Mesenchymal stem cell (in vitro differentiated cells and primary cell): Measurements from ENCODE around the gene PLEKHA8.
A peak's percentile ranks its signal among the peaks of the same experiment; 100 is the strongest.
"Not testable (repeated sequence)": the region's sequence is repeated elsewhere in the genome, so short reads cannot be mapped to it uniquely, and the experiment has no call there.

Experiments
- DNase-seq: peaks from one replicate; pipeline ENCODE4 v3.0.0-alpha.2; 2013
- H2AFZ ChIP-seq: one replicate; pipeline ENCODE4 v1.6.1; 2013; ENCODE audit warnings: low read depth, mild to moderate bottlenecking, control low read depth, inconsistent platforms, low read length, moderate library complexity
- H2AK5ac ChIP-seq: 2 replicates; pipeline ENCODE4 v1.6.1; 2013; ENCODE audit warnings: low read length, moderate library complexity, mild to moderate bottlenecking, inconsistent platforms; ENCODE audit not compliant: severe bottlenecking
- H2BK120ac ChIP-seq: one replicate; pipeline ENCODE4 v1.6.1; 2013; ENCODE audit warnings: low read depth, mild to moderate bottlenecking, inconsistent platforms, low read length, moderate library complexity
- H2BK12ac ChIP-seq, 2 experiments: one replicate each; pipeline ENCODE4 v1.6.1; 2013; ENCODE audit warnings: inconsistent platforms in 2 of 2, low read length in 2 of 2, mild to moderate bottlenecking in 2 of 2, moderate library complexity in 2 of 2, control low read depth in 1 of 2
- H2BK15ac ChIP-seq: one replicate; pipeline ENCODE4 v1.6.1; 2013; ENCODE audit warnings: mild to moderate bottlenecking, low read depth, inconsistent platforms; ENCODE audit not compliant: poor library complexity, severe bottlenecking
- H2BK5ac ChIP-seq: 2 replicates; pipeline ENCODE4 v1.6.1; 2013; ENCODE audit warnings: low read depth, mild to moderate bottlenecking, low read length, control low read depth, inconsistent platforms; ENCODE audit not compliant: poor library complexity, severe bottlenecking
- H3K14ac ChIP-seq, 2 experiments: one replicate each; pipeline ENCODE4 v1.6.1; 2013; ENCODE audit warnings: inconsistent platforms in 2 of 2, low read length in 2 of 2, control low read depth in 1 of 2, mild to moderate bottlenecking in 1 of 2, moderate library complexity in 1 of 2
- H3K18ac ChIP-seq, 2 experiments: one replicate each; pipeline ENCODE4 v1.6.1; 2013; ENCODE audit warnings: inconsistent platforms in 2 of 2, low read length in 2 of 2, control low read depth in 1 of 2, low read depth in 1 of 2, mild to moderate bottlenecking in 1 of 2
- H3K23ac ChIP-seq, 2 experiments: one replicate each; pipeline ENCODE4 v1.6.1; 2013; ENCODE audit warnings: inconsistent platforms in 2 of 2, low read length in 2 of 2, mild to moderate bottlenecking in 2 of 2, moderate library complexity in 2 of 2, control low read depth in 1 of 2
- H3K27ac ChIP-seq: 2 replicates; pipeline ENCODE4 v1.5.1; 2013; ENCODE audit warnings: mild to moderate bottlenecking, moderate library complexity, low read length, control low read depth, inconsistent platforms; ENCODE audit not compliant: poor library complexity, severe bottlenecking
- H3K27me3 ChIP-seq, 2 experiments: 2 replicates each; pipeline versions ENCODE4 v1.6.1 to v1.7.0; 2013; ENCODE audit warnings: low read length in 2 of 2, mild to moderate bottlenecking in 2 of 2, moderate library complexity in 2 of 2, control low read depth in 1 of 2, inconsistent platforms in 1 of 2; ENCODE audit not compliant: control insufficient read depth in 1 of 2, insufficient read depth in 1 of 2
- H3K36me3 ChIP-seq, 2 experiments: 2 replicates each; pipeline versions ENCODE4 v1.6.1 to v1.7.0; 2013; ENCODE audit warnings: low read length in 2 of 2, control low read depth in 1 of 2, inconsistent platforms in 1 of 2, low read depth in 1 of 2, mild to moderate bottlenecking in 1 of 2; ENCODE audit not compliant: insufficient read depth in 2 of 2, control insufficient read depth in 1 of 2
- H3K4ac ChIP-seq, 2 experiments: one replicate each; pipeline ENCODE4 v1.6.1; 2013; ENCODE audit warnings: inconsistent platforms in 2 of 2, low read length in 2 of 2, mild to moderate bottlenecking in 2 of 2, moderate library complexity in 2 of 2, control low read depth in 1 of 2, low read depth in 1 of 2
- H3K4me1 ChIP-seq: 2 replicates; pipeline ENCODE4 v1.6.1; 2013; ENCODE audit warnings: low read depth, low read length, control low read depth; ENCODE audit not compliant: control insufficient read depth, insufficient read depth
- H3K4me2 ChIP-seq: 2 replicates; pipeline ENCODE4 v1.6.1; 2013; ENCODE audit warnings: low read length, mild to moderate bottlenecking, inconsistent platforms; ENCODE audit not compliant: poor library complexity, severe bottlenecking
- H3K4me3 ChIP-seq, 2 experiments: 2 replicates each; pipeline versions ENCODE4 v1.5.1 to v1.7.0; 2013; ENCODE audit warnings: low read length in 2 of 2, mild to moderate bottlenecking in 2 of 2, control low read depth in 1 of 2, low read depth in 1 of 2; ENCODE audit not compliant: insufficient read depth in 1 of 2
- H3K79me1 ChIP-seq: replicated peaks from 2 replicates; pipeline ENCODE4 v1.6.1; 2013; ENCODE audit warnings: mild to moderate bottlenecking, control low read depth, low read length, inconsistent platforms; ENCODE audit not compliant: poor library complexity, severe bottlenecking
- H3K9ac ChIP-seq: 2 replicates; pipeline ENCODE4 v1.7.0; 2013; ENCODE audit warnings: mild to moderate bottlenecking, low read length, moderate library complexity
- H3K9me3 ChIP-seq: 2 replicates; pipeline ENCODE4 v1.7.0; 2013; ENCODE audit warnings: mild to moderate bottlenecking, low read length; ENCODE audit not compliant: control insufficient read depth
- H4K8ac ChIP-seq: one replicate; pipeline ENCODE4 v1.6.1; 2013; ENCODE audit warnings: inconsistent platforms, mild to moderate bottlenecking, low read length, moderate library complexity
- H4K91ac ChIP-seq: one replicate; pipeline ENCODE4 v1.6.1; 2013; ENCODE audit warnings: mild to moderate bottlenecking, low read length, inconsistent platforms
- WGBS: methylation state at CpG from one replicate; pipeline ENCODE4 v1.1.7; 2013; ENCODE audit warnings: mixed read lengths; 5-methylcytosine and 5-hydroxymethylcytosine counted together

The PLEKHA8 gene

GRCh38 chr7:30061786-30062185 lies 33.6 kb downstream of the PLEKHA8 start:
- H2BK120ac ChIP-seq, H2BK12ac ChIP-seq, H4K8ac ChIP-seq, H3K23ac ChIP-seq, H3K27ac ChIP-seq, H3K18ac ChIP-seq, H2AK5ac ChIP-seq, H2AFZ ChIP-seq, H3K27me3 ChIP-seq, H2BK15ac ChIP-seq, H3K4me1 ChIP-seq, H3K4me2 ChIP-seq, H4K91ac ChIP-seq, H2BK5ac ChIP-seq, H3K9me3 ChIP-seq, H3K14ac ChIP-seq, H3K4me3 ChIP-seq, H3K4ac ChIP-seq: not testable (repeated sequence)
- DNase-seq: peak; percentile 26
- no CpG with 5 or more reads among the region's 3 CpGs for WGBS
- Histone ChIP-seq H3K79me1 (peaks cover 13% of the 10 kb centered on the region), H3K9ac (peak overlapping the region; percentile 18), H3K36me3 (peaks cover 7 to 31% of the 10 kb centered on the region in 2 experiments)

GRCh38 chr7:30062587-30062986 lies 34.4 kb downstream of the PLEKHA8 start:
- Histone ChIP-seq H3K23ac (no peak overlapping the region), H3K4me3 (no peak overlapping the region), H3K27ac (no peak overlapping the region), H3K4ac (no peak overlapping the region), H3K4me2 (no peak overlapping the region), H3K27me3 (no peaks in the 10 kb centered on the region), H3K9me3 (no peaks in the 10 kb centered on the region), H2BK15ac (no peak overlapping the region), H2BK120ac (no peak overlapping the region), H3K14ac (no peak overlapping the region), H3K9ac (peak overlapping the region; percentile 10), H3K4me1 (no peaks in the 10 kb centered on the region), H2BK5ac (no peak overlapping the region), H3K79me1 (peaks cover 13% of the 10 kb centered on the region), H4K8ac (no peak overlapping the region), H2BK12ac (no peak overlapping the region), H2AK5ac (no peak overlapping the region), H2AFZ (no peak overlapping the region), H3K18ac (no peak overlapping the region), H3K36me3 (peaks cover 7 to 31% of the 10 kb centered on the region in 2 experiments), H4K91ac (no peak overlapping the region)
- no CpG with 5 or more reads among the region's 1 CpG for WGBS
- peak; percentile 59 for DNase-seq

- Histone ChIP-seq H2BK5ac (no peak overlapping the region), H2BK15ac (no peak overlapping the region), H2AFZ (no peak overlapping the region), H4K8ac (no peak overlapping the region), H3K4me1 (peaks cover 2% of the 10 kb centered on the region), H3K14ac (no peak overlapping the region), H3K23ac (no peak overlapping the region), H3K9ac (no peak overlapping the region), H2BK12ac (no peak overlapping the region), H3K4me2 (no peak overlapping the region), H3K27me3 (no peaks in the 10 kb centered on the region), H4K91ac (no peak overlapping the region), H3K4me3 (no peak overlapping the region), H3K4ac (no peak overlapping the region), H3K9me3 (no peaks in the 10 kb centered on the region), H3K27ac (no peak overlapping the region), H2AK5ac (no peak overlapping the region), H2BK120ac (no peak overlapping the region), H3K79me1 (peaks cover 12% of the 10 kb centered on the region), H3K18ac (no peak overlapping the region), H3K36me3 (peaks cover 4 to 23% of the 10 kb centered on the region in 2 experiments)
- WGBS: 92% methylated on average over 3 of the region's 3 CpGs
- DNase-seq: no peak
Measured at GRCh38 chr7:30065746-30066145, 37.5 kb downstream of the PLEKHA8 start.

- 100% methylated on average over 1 of the region's 1 CpG for WGBS
- peaks cover 2% of the 10 kb centered on the region for H3K4me1 ChIP-seq
- no peaks in the 10 kb centered on the region for H3K9me3 ChIP-seq
- H3K4ac ChIP-seq: no peak overlapping the region
- no peak overlapping the region for H2BK5ac ChIP-seq
- no peak overlapping the region for H4K91ac ChIP-seq
- no peak for DNase-seq
- H3K36me3 ChIP-seq: peaks cover 7 to 32% of the 10 kb centered on the region in 2 experiments
- H3K27me3 ChIP-seq: no peaks in the 10 kb centered on the region
- H2AK5ac ChIP-seq: no peak overlapping the region
- no peak overlapping the region for H2AFZ ChIP-seq
- H2BK12ac ChIP-seq: no peak overlapping the region
- H3K79me1 ChIP-seq: peaks cover 16% of the 10 kb centered on the region
- H3K9ac ChIP-seq: no peak overlapping the region
- H3K4me3 ChIP-seq: no peak overlapping the region
- H3K27ac ChIP-seq: no peak overlapping the region
- no peak overlapping the region for H3K4me2 ChIP-seq
- no peak overlapping the region for H3K23ac ChIP-seq
- H2BK120ac ChIP-seq: no peak overlapping the region
- no peak overlapping the region for H4K8ac ChIP-seq
- H3K18ac ChIP-seq: no peak overlapping the region
- no peak overlapping the region for H2BK15ac ChIP-seq
- no peak overlapping the region for H3K14ac ChIP-seq
Measured at GRCh38 chr7:30066687-30067086, 38.5 kb downstream of the PLEKHA8 start.
